ENCODE data around the gene CIITA.

CIITA gene

GRCh38 chr16:10976634-10977033 lies 99.6 kb downstream of the CIITA start:
- in situ Hi-C loops (cut with MboI; ENCODE audit: low sequenced_read_pairs): loop anchor here (10.0 kb wide), 1 partner anchor 278 kb away; the partner anchor contains the start of gene SOCS1

- in situ Hi-C loops (cut with MboI; ENCODE audit: low sequenced_read_pairs): loop anchor here (10.0 kb wide), 1 partner anchor 277 kb away; the partner anchor contains the start of gene SOCS1
Observed at GRCh38 chr16:10978124-10978523, 101.1 kb downstream of the CIITA start.

GRCh38 chr16:10978871-10979446 lies 102.0 kb downstream of the CIITA start:
- in situ Hi-C loops (cut with MboI; ENCODE audit: low sequenced_read_pairs): loop anchor here (10.0 kb wide), 1 partner anchor 276 kb away; the partner anchor contains the start of gene SOCS1

GRCh38 chr16:10979717-10980601 lies 103.0 kb downstream of the CIITA start:
- in situ Hi-C loops (cut with MboI; ENCODE audit: low sequenced_read_pairs): loop anchor here (10.0 kb wide), 1 partner anchor 275 kb away; the partner anchor contains the start of gene SOCS1

GRCh38 chr16:10980813-10981212 lies 103.8 kb downstream of the CIITA start:
- in situ Hi-C loops (cut with MboI; ENCODE audit: low sequenced_read_pairs): no loop called here

GRCh38 chr16:10981697-10982216 lies 104.8 kb downstream of the CIITA start:
- in situ Hi-C loops (cut with MboI; ENCODE audit: low sequenced_read_pairs): no loop called here

GRCh38 chr16:10982465-10983150 lies 105.6 kb downstream of the CIITA start:
- in situ Hi-C loops (cut with MboI; ENCODE audit: low sequenced_read_pairs): no loop called here

GRCh38 chr16:10983159-10983558 lies 106.2 kb downstream of the CIITA start:
- in situ Hi-C loops (cut with MboI; ENCODE audit: low sequenced_read_pairs): no loop called here

- in situ Hi-C loops (cut with MboI; ENCODE audit: low sequenced_read_pairs): no loop called here
Observed at GRCh38 chr16:10984509-10984908, 107.5 kb downstream of the CIITA start.
